CD14-positive monocyte (primary cell): Measurements from ENCODE around the gene SLC17A5. TPM values are rescaled to one million over a fixed set of nuclear protein-coding genes. Genes with fewer than 3 reads are reported as not detected.

Experiments used
- DNase-seq, 3 donors: peaks; one replicate each; pipeline ENCODE4 v3.0.0-alpha.2; 2011 to 2022
- H2AFZ ChIP-seq: 2 replicates; pipeline ENCODE4 v1.6.0; 2012; ENCODE audit warnings: mild to moderate bottlenecking, low read depth, low read length, inconsistent platforms; ENCODE audit not compliant: insufficient read depth, poor library complexity, severe bottlenecking
- H3K27ac ChIP-seq, 2 donors: 1 replicate in 1 of 2; 2 replicates in 1 of 2; pipeline ENCODE4 v1.5.1; 2012 to 2013; ENCODE audit warnings: low read length in 2 of 2, control low read depth in 1 of 2, inconsistent platforms in 1 of 2, low read depth in 1 of 2, mild to moderate bottlenecking in 1 of 2
- H3K27me3 ChIP-seq, 2 donors: one replicate each; pipeline versions ENCODE4 v1.6.0 to v1.6.1; 2011 to 2013; ENCODE audit warnings: low read length in 2 of 2; ENCODE audit not compliant: control insufficient read depth in 2 of 2, insufficient read depth in 2 of 2
- H3K36me3 ChIP-seq, 2 donors: replicated peaks in 1 of 2; 1 replicate in 1 of 2; 2 replicates in 1 of 2; pipeline versions ENCODE4 v1.5.1 to v1.6.1; 2012 to 2013; ENCODE audit warnings: low read length in 2 of 2, control low read depth in 1 of 2, inconsistent platforms in 1 of 2, mild to moderate bottlenecking in 1 of 2; ENCODE audit not compliant: insufficient read depth in 2 of 2, control insufficient read depth in 1 of 2
- H3K4me1 ChIP-seq, 2 donors: 1 replicate in 1 of 2; 2 replicates in 1 of 2; pipeline versions ENCODE4 v1.5.1 to v1.6.1; 2012 to 2013; ENCODE audit warnings: low read length in 2 of 2, control low read depth in 1 of 2, inconsistent platforms in 1 of 2, mild to moderate bottlenecking in 1 of 2, moderate library complexity in 1 of 2; ENCODE audit not compliant: insufficient read depth in 2 of 2, control insufficient read depth in 1 of 2
- H3K4me2 ChIP-seq: replicated peaks from 2 replicates; pipeline ENCODE3; 2012; ENCODE audit warnings: low read length, moderate library complexity, mild to moderate bottlenecking; ENCODE audit not compliant: poor library complexity, severe bottlenecking; ENCODE audit errors: extremely low read depth
- H3K4me3 ChIP-seq, 3 experiments: fragments of 200-600 bp in 1 of 3; sonication (generic) in 1 of 3; replicated peaks in 1 of 3; 1 replicate in 2 of 3; 2 replicates in 1 of 3; pipeline ENCODE4 v1.5.1; 2011 to 2013; ENCODE audit warnings: low read length in 3 of 3, mild to moderate bottlenecking in 3 of 3, control low read depth in 2 of 3, low read depth in 2 of 3, inconsistent platforms in 1 of 3, moderate library complexity in 1 of 3
- H3K79me2 ChIP-seq: 2 replicates; pipeline ENCODE4 v1.6.0; 2012; ENCODE audit warnings: mild to moderate bottlenecking, control low read depth, inconsistent platforms, low read length, moderate library complexity; ENCODE audit not compliant: insufficient read depth
- H3K9ac ChIP-seq: 2 replicates; pipeline ENCODE4 v1.6.0; 2017; ENCODE audit warnings: low read length, mild to moderate bottlenecking; ENCODE audit not compliant: insufficient read depth, poor library complexity, severe bottlenecking
- H3K9me3 ChIP-seq, 2 donors: replicated peaks in 1 of 2; 1 replicate in 1 of 2; 2 replicates in 1 of 2; pipeline versions ENCODE4 v1.5.1 to v1.6.1; 2012 to 2013; ENCODE audit warnings: low read length in 2 of 2, control low read depth in 1 of 2; ENCODE audit not compliant: control insufficient read depth in 1 of 2, insufficient read depth in 1 of 2
- H4K20me1 ChIP-seq: 2 replicates; pipeline ENCODE4 v1.6.0; 2012; ENCODE audit warnings: mild to moderate bottlenecking, low read length, control low read depth, moderate library complexity; ENCODE audit not compliant: insufficient read depth
- H3K27ac Mint-ChIP-seq, 7 donors: one replicate each; pipeline ENCODE4 v1.8.0; 2020; ENCODE audit warnings: mild to moderate bottlenecking in 7 of 7, mixed read lengths in 7 of 7, moderate library complexity in 6 of 7, inconsistent platforms in 2 of 7
- H3K27me3 Mint-ChIP-seq, 3 donors: one replicate each; pipeline ENCODE4 v1.8.0; 2021 to 2022; ENCODE audit warnings: low read depth in 3 of 3, mild to moderate bottlenecking in 3 of 3, mixed read lengths in 3 of 3, moderate library complexity in 3 of 3, inconsistent platforms in 1 of 3
- H3K36me3 Mint-ChIP-seq, 2 donors: one replicate each; pipeline ENCODE4 v1.8.0; 2020; ENCODE audit warnings: mixed read lengths in 2 of 2, inconsistent platforms in 1 of 2, mild to moderate bottlenecking in 1 of 2
- H3K4me1 Mint-ChIP-seq: one replicate; pipeline ENCODE4 v1.8.0; 2020; ENCODE audit warnings: mild to moderate bottlenecking, mixed read lengths
- H3K4me3 Mint-ChIP-seq, 2 donors: one replicate each; pipeline ENCODE4 v1.8.0; 2020; ENCODE audit warnings: mild to moderate bottlenecking in 2 of 2, mixed read lengths in 2 of 2, moderate library complexity in 1 of 2
- H3K9me3 Mint-ChIP-seq, 7 donors: one replicate each; pipeline ENCODE4 v1.8.0; 2020 to 2022; ENCODE audit warnings: mixed read lengths in 7 of 7, mild to moderate bottlenecking in 6 of 7, moderate library complexity in 6 of 7, inconsistent platforms in 2 of 7
- WGBS: methylation state at CpG from one replicate; pipeline ENCODE4 v1.1.5; 2013; ENCODE audit warnings: missing lambda C conversion rate; ENCODE audit not compliant: insufficient coverage; 5-methylcytosine and 5-hydroxymethylcytosine counted together
- intact Hi-C, 2 donors: fragments of 100-400 bp; cut with micrococcal nuclease; formaldehyde crosslinking; loops; one replicate each; pipeline versions ENCODE4 v1.15.0 to v1.15.1; 2023
- polyA plus RNA-seq, 3 donors: library from polyadenylated mRNA; depleted of rRNA in 1 of 3; unstranded in 2 of 3; stranded (reverse) in 1 of 3; fragments of 300-500 nt in 2 of 3; fragments of >200 nt in 1 of 3; fragmentation: Illumina TruSeq in 2 of 3; gene quantifications; 1 replicate in 2 of 3; 2 replicates in 1 of 3; pipeline ENCODE4 v1.2.3, GENCODE V29; 2012 to 2021
- TF ChIP-seq, protein P1 (sequence below): fragments of 200-600 bp; IDR thresholded peaks from one replicate; pipeline ENCODE4 v1.8.0; 2022; ENCODE audit warnings: antibody characterized with exemption, mild to moderate bottlenecking

The SLC17A5 gene
- polyA plus RNA-seq, 3 donors, result 5.3 to 11.6 (median 9.4) TPM

GRCh38 chr6:73696966-73697655, 43.3 kb upstream of the SLC17A5 start:
- no peaks in the 10 kb centered on the region for H4K20me1 ChIP-seq
- no peaks in the 10 kb centered on the region for H3K27me3 ChIP-seq
- WGBS, result 0% methylated on average over 4 of the region's 10 CpGs
- Mint-ChIP-seq H3K27me3 (peaks cover 2 to 9% (median 4%) of the 10 kb centered on the region in 3 donors), H3K9me3 (peaks cover 0 to 7% (median 4%) of the 10 kb centered on the region in 7 donors), H3K27ac (peak overlapping the region in 6 of 7 donors; percentile 3 to 81 (median 46)), H3K36me3 (peaks cover 4% of the 10 kb centered on the region in 2 donors), H3K4me3 (peak overlapping the region; percentile 85 to 96), H3K4me1 (peaks cover 28% of the 10 kb centered on the region)
- peak overlapping the region; percentile 89 for H3K4me2 ChIP-seq
- H3K9ac ChIP-seq, result peak overlapping the region; percentile 87
- H3K79me2 ChIP-seq, result peaks cover 4% of the 10 kb centered on the region
- no peaks in the 10 kb centered on the region for H3K9me3 ChIP-seq
- intact Hi-C loops, result no loop called here
- H3K27ac ChIP-seq, result peak overlapping the region in 1 of 2 donors; percentile 84
- peaks cover 0 to under 1% of the 10 kb centered on the region in 2 donors for H3K36me3 ChIP-seq
- peaks cover 21 to 22% of the 10 kb centered on the region in 2 donors for H3K4me1 ChIP-seq
- TF ChIP-seq, protein P1, sequence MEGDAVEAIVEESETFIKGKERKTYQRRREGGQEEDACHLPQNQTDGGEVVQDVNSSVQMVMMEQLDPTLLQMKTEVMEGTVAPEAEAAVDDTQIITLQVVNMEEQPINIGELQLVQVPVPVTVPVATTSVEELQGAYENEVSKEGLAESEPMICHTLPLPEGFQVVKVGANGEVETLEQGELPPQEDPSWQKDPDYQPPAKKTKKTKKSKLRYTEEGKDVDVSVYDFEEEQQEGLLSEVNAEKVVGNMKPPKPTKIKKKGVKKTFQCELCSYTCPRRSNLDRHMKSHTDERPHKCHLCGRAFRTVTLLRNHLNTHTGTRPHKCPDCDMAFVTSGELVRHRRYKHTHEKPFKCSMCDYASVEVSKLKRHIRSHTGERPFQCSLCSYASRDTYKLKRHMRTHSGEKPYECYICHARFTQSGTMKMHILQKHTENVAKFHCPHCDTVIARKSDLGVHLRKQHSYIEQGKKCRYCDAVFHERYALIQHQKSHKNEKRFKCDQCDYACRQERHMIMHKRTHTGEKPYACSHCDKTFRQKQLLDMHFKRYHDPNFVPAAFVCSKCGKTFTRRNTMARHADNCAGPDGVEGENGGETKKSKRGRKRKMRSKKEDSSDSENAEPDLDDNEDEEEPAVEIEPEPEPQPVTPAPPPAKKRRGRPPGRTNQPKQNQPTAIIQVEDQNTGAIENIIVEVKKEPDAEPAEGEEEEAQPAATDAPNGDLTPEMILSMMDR, result no peak
- peak overlapping the region; percentile 5 to 95 (median 83) for H3K4me3 ChIP-seq
- peak in 2 of 3 donors; percentile 15 to 39 for DNase-seq
- peak overlapping the region; percentile 87 for H2AFZ ChIP-seq

- H3K4me1 Mint-ChIP-seq, result peaks cover 31% of the 10 kb centered on the region
- 0% methylated on average over 45 of the region's 61 CpGs for WGBS
- H3K27me3 ChIP-seq, result no peaks in the 10 kb centered on the region
- TF ChIP-seq, protein P1, result no peak
- H2AFZ ChIP-seq, result peak within 1 kb of the TSS; percentile 87
- peak within 1 kb of the TSS; percentile 66 to 91 (median 82) for H3K27ac Mint-ChIP-seq
- H3K79me2 ChIP-seq, result peaks cover 4% of the 10 kb centered on the region
- H3K4me3 Mint-ChIP-seq, result peak within 1 kb of the TSS; percentile 85 to 96
- no peaks in the 10 kb centered on the region for H3K36me3 ChIP-seq
- peak within 1 kb of the TSS; percentile 71 to 95 (median 83) for H3K4me3 ChIP-seq
- no peaks in the 10 kb centered on the region for H3K9me3 ChIP-seq
- H3K27ac ChIP-seq, result peak within 1 kb of the TSS; percentile 14 to 84
- peaks cover 22 to 25% of the 10 kb centered on the region in 2 donors for H3K4me1 ChIP-seq
- H4K20me1 ChIP-seq, result no peaks in the 10 kb centered on the region
- peaks cover 0 to 7% (median 4%) of the 10 kb centered on the region in 7 donors for H3K9me3 Mint-ChIP-seq
- H3K27me3 Mint-ChIP-seq, result peaks cover 2 to 8% (median 5%) of the 10 kb centered on the region in 3 donors
- DNase-seq, result peak; percentile 86 to 91 (median 89)
- intact Hi-C loops, result no loop called here
- H3K36me3 Mint-ChIP-seq, result peaks cover 3 to 4% of the 10 kb centered on the region in 2 donors
- H3K4me2 ChIP-seq, result peak within 1 kb of the TSS; percentile 89
- H3K9ac ChIP-seq, result peak within 1 kb of the TSS; percentile 87
Observed at GRCh38 chr6:73695619-73696421, 42.0 kb upstream of the SLC17A5 start, which contains the start of gene CD109. CD109 (plus strand) TSS chr6:73696203; CDS start chr6:73696216, 13 bp downstream.
